ENCODE data around the gene RXFP1. TPM values are rescaled to one million over a fixed set of nuclear protein-coding genes. Genes with fewer than 3 reads are reported as not detected.

Gene RXFP1
- total RNA-seq, 1 donor from 2014 or later, result not detected

GRCh38 chr4:158560284-158560683 is 38.6 kb downstream of the RXFP1 start:
- no peak overlapping the region for H3K4me3 Mint-ChIP-seq (ENCODE audit: unreplicated experiment)
- no peak for DNase-seq (ENCODE audit: low spot score)
- H3K36me3 Mint-ChIP-seq (ENCODE audit: low read depth, unreplicated experiment), result no peaks in the 10 kb centered on the region
- no peaks in the 10 kb centered on the region for H3K9me3 Mint-ChIP-seq (ENCODE audit: unreplicated experiment)
- no peaks in the 10 kb centered on the region for H3K4me1 Mint-ChIP-seq (ENCODE audit: unreplicated experiment)
- H3K27ac Mint-ChIP-seq (ENCODE audit: unreplicated experiment), result no peak overlapping the region
- TF ChIP-seq CTCF (IDR thresholded peaks at IDR 0.05; ENCODE audit: unreplicated experiment), result no peak
- no peaks in the 10 kb centered on the region for H3K27me3 Mint-ChIP-seq (ENCODE audit: unreplicated experiment)

GRCh38 chr4:158566860-158567259 is 45.2 kb downstream of the RXFP1 start:
- no peaks in the 10 kb centered on the region for H3K9me3 Mint-ChIP-seq (ENCODE audit: unreplicated experiment)
- no peak overlapping the region for H3K27ac Mint-ChIP-seq (ENCODE audit: unreplicated experiment)
- TF ChIP-seq CTCF (IDR thresholded peaks at IDR 0.05; ENCODE audit: unreplicated experiment), result no peak
- H3K4me3 Mint-ChIP-seq (ENCODE audit: unreplicated experiment), result no peak overlapping the region
- no peak for DNase-seq (ENCODE audit: low spot score)
- H3K4me1 Mint-ChIP-seq (ENCODE audit: unreplicated experiment), result no peaks in the 10 kb centered on the region
- H3K27me3 Mint-ChIP-seq (ENCODE audit: unreplicated experiment), result peaks cover 1% of the 10 kb centered on the region
- H3K36me3 Mint-ChIP-seq (ENCODE audit: low read depth, unreplicated experiment), result no peaks in the 10 kb centered on the region

GRCh38 chr4:158571736-158572135 is 50.1 kb downstream of the RXFP1 start:
- no peaks in the 10 kb centered on the region for H3K36me3 Mint-ChIP-seq (ENCODE audit: low read depth, unreplicated experiment)
- no peaks in the 10 kb centered on the region for H3K9me3 Mint-ChIP-seq (ENCODE audit: unreplicated experiment)
- H3K27me3 Mint-ChIP-seq (ENCODE audit: unreplicated experiment), result peaks cover 7% of the 10 kb centered on the region
- H3K27ac Mint-ChIP-seq (ENCODE audit: unreplicated experiment), result no peak overlapping the region
- no peaks in the 10 kb centered on the region for H3K4me1 Mint-ChIP-seq (ENCODE audit: unreplicated experiment)
- DNase-seq (ENCODE audit: low spot score), result no peak
- no peak overlapping the region for H3K4me3 Mint-ChIP-seq (ENCODE audit: unreplicated experiment)
- no peak for TF ChIP-seq CTCF (IDR thresholded peaks at IDR 0.05; ENCODE audit: unreplicated experiment)

GRCh38 chr4:158572608-158573007 is 50.9 kb downstream of the RXFP1 start:
- no peaks in the 10 kb centered on the region for H3K9me3 Mint-ChIP-seq (ENCODE audit: unreplicated experiment)
- no peak overlapping the region for H3K27ac Mint-ChIP-seq (ENCODE audit: unreplicated experiment)
- no peaks in the 10 kb centered on the region for H3K36me3 Mint-ChIP-seq (ENCODE audit: low read depth, unreplicated experiment)
- peaks cover 7% of the 10 kb centered on the region for H3K27me3 Mint-ChIP-seq (ENCODE audit: unreplicated experiment)
- no peak for DNase-seq (ENCODE audit: low spot score)
- H3K4me1 Mint-ChIP-seq (ENCODE audit: unreplicated experiment), result no peaks in the 10 kb centered on the region
- no peak for TF ChIP-seq CTCF (IDR thresholded peaks at IDR 0.05; ENCODE audit: unreplicated experiment)
- no peak overlapping the region for H3K4me3 Mint-ChIP-seq (ENCODE audit: unreplicated experiment)

GRCh38 chr4:158578476-158578875 is 56.8 kb downstream of the RXFP1 start:
- TF ChIP-seq CTCF (IDR thresholded peaks at IDR 0.05; ENCODE audit: unreplicated experiment), result no peak
- H3K36me3 Mint-ChIP-seq (ENCODE audit: low read depth, unreplicated experiment), result no peaks in the 10 kb centered on the region
- H3K27ac Mint-ChIP-seq (ENCODE audit: unreplicated experiment), result no peak overlapping the region
- H3K4me3 Mint-ChIP-seq (ENCODE audit: unreplicated experiment), result no peak overlapping the region
- H3K9me3 Mint-ChIP-seq (ENCODE audit: unreplicated experiment), result no peaks in the 10 kb centered on the region
- no peak for DNase-seq (ENCODE audit: low spot score)
- H3K4me1 Mint-ChIP-seq (ENCODE audit: unreplicated experiment), result no peaks in the 10 kb centered on the region
- peaks cover 2% of the 10 kb centered on the region for H3K27me3 Mint-ChIP-seq (ENCODE audit: unreplicated experiment)
